Measurements from ENCODE around the gene TMC8. TPM values are rescaled to one million over a fixed set of nuclear protein-coding genes. Genes with fewer than 3 reads are reported as not detected.

Gene TMC8
- total RNA-seq, 1 donor from 2014 or later: 0.40 TPM

DNA sequence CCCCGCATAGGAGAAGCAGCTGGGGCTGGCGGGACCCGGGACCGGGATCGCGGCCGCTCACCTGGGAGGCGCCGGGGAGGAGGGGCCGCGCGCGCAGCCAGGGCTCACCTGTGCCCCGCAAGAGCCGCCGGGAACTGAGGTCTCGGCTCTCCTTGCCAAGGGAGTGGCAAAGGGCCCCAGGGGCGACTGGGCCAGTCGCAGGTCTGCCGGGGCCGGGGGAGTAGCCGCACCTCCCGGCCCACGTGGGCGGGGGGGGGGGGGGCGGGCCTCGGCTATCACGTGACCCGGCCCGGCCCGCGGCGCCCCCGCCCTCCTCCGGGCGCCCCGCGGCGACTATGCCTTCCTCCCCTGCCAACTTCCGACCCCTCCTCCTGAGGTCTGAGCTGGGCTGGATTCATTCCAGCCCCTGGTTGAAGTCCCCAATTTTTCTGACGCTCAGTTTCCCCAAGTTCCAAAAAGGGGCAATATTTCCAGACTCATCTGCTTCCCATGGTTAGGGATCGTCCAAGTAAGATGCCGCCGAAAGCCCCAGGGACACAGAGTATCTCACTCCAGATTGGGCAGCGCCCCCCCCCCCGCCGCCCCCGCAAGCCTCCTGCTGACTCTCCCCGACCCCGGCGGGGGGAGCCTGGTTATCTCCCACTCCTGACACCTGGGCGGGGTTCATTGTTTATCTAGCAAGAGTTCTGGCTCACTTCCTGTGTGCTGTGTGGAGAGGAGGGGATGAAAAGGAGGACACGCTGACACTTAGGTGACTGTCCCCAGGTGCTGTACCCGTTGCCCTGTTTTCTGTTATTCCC lies 1.8 kb upstream of the TMC8 start, which contains the start of gene TMC6:
TSS of gene TMC6 (minus strand) at position 205 of the 800 bp plus-strand sequence. CDS start 1,923 bp downstream, outside the sequence.
- TF ChIP-seq, protein P1, sequence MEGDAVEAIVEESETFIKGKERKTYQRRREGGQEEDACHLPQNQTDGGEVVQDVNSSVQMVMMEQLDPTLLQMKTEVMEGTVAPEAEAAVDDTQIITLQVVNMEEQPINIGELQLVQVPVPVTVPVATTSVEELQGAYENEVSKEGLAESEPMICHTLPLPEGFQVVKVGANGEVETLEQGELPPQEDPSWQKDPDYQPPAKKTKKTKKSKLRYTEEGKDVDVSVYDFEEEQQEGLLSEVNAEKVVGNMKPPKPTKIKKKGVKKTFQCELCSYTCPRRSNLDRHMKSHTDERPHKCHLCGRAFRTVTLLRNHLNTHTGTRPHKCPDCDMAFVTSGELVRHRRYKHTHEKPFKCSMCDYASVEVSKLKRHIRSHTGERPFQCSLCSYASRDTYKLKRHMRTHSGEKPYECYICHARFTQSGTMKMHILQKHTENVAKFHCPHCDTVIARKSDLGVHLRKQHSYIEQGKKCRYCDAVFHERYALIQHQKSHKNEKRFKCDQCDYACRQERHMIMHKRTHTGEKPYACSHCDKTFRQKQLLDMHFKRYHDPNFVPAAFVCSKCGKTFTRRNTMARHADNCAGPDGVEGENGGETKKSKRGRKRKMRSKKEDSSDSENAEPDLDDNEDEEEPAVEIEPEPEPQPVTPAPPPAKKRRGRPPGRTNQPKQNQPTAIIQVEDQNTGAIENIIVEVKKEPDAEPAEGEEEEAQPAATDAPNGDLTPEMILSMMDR (IDR thresholded peaks at IDR 0.05): no peak
- DNase-seq (ENCODE audit: low spot score): no peak
- H3K4me1 Mint-ChIP-seq (ENCODE audit: low read depth): peaks cover 12% of the 10 kb centered on the region
- no peaks in the 10 kb centered on the region for H3K27me3 Mint-ChIP-seq (ENCODE audit: low read depth)
- peaks cover under 1% of the 10 kb centered on the region for H3K36me3 Mint-ChIP-seq (ENCODE audit: low read depth)
- H3K9me3 Mint-ChIP-seq (ENCODE audit: low read depth): no peaks in the 10 kb centered on the region
- peak within 1 kb of the TSS; percentile 36 for H3K27ac Mint-ChIP-seq (ENCODE audit: unreplicated experiment)
- H3K4me3 Mint-ChIP-seq (ENCODE audit: unreplicated experiment): peak within 1 kb of the TSS; percentile 78

DNA sequence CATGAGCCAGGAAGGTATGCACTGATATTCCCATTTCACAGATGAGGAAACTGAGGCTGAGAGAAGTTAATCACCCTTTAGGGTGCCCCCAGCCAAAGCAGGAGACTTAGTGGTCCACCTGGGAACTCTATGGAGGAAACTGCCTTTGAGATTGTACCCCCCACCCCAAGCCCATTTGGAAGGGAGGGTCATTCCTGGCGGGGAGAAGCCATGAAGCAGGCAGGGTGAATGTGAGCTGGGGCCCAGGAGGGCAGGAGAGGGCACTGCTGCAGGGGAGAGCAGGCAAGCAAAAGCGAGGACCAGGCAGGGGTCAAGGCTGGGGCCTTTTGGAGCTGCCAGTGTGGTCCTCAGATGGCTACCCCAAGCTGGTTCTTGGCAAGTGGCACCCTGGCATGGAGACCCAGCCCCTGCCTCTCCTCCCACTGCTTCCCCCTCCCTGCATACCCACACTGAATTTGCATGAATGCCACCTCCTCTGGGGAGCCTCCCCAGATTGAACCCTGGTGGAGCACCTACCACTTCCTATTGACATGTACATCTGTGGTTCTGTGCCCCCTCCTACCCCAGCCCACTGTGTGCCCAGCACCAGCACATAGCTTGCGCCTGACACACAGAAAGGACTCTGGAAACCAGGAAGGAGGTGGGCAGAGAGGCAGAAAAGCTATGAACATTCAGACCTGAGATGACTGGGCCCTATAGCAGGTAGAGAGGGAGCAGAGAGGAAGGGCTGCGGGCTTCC lies 1.1 kb upstream of the TMC8 start:
- Mint-ChIP-seq H3K9me3 (ENCODE audit: low read depth) (no peaks in the 10 kb centered on the region), H3K27ac (ENCODE audit: unreplicated experiment) (no peak overlapping the region)

DNA sequence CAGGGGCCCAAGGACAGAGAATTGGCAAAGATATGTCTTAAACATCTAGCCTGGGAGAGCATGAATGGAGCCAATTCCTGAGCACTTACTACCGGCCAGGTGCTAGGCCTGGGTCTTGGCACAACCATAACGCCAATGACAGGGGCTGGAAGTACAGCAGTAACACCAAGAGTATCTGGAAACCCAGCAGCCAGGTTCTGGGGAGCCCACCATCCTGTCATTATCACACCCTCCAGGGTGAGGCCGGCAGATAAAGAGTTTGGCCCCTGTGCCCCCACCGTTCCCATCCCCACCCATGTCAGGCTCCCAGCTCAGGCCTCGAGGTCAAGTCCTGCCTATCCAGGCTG lies 508 bp upstream of the TMC8 start:
- no peak overlapping the region for H3K4me3 Mint-ChIP-seq (ENCODE audit: unreplicated experiment)
- no peak overlapping the region for H3K27ac Mint-ChIP-seq (ENCODE audit: unreplicated experiment)
- DNase-seq (ENCODE audit: low spot score): no peak
- TF ChIP-seq, protein P1 (IDR thresholded peaks at IDR 0.05): no peak
- H3K27me3 Mint-ChIP-seq (ENCODE audit: low read depth): peaks cover 2% of the 10 kb centered on the region
- no peaks in the 10 kb centered on the region for H3K36me3 Mint-ChIP-seq (ENCODE audit: low read depth)
- peaks cover 12% of the 10 kb centered on the region for H3K4me1 Mint-ChIP-seq (ENCODE audit: low read depth)
- H3K9me3 Mint-ChIP-seq (ENCODE audit: low read depth): no peaks in the 10 kb centered on the region

More for the DNA sequence above, 1.1 kb upstream of the TMC8 start:
- Mint-ChIP-seq H3K4me3 (ENCODE audit: unreplicated experiment) (peak overlapping the region; percentile 78), H3K4me1 (ENCODE audit: low read depth) (peaks cover 12% of the 10 kb centered on the region), H3K27me3 (ENCODE audit: low read depth) (peaks cover 2% of the 10 kb centered on the region), H3K36me3 (ENCODE audit: low read depth) (no peaks in the 10 kb centered on the region)
- DNase-seq (ENCODE audit: low spot score): no peak
- TF ChIP-seq, protein P1 (IDR thresholded peaks at IDR 0.05): no peak

DNA sequence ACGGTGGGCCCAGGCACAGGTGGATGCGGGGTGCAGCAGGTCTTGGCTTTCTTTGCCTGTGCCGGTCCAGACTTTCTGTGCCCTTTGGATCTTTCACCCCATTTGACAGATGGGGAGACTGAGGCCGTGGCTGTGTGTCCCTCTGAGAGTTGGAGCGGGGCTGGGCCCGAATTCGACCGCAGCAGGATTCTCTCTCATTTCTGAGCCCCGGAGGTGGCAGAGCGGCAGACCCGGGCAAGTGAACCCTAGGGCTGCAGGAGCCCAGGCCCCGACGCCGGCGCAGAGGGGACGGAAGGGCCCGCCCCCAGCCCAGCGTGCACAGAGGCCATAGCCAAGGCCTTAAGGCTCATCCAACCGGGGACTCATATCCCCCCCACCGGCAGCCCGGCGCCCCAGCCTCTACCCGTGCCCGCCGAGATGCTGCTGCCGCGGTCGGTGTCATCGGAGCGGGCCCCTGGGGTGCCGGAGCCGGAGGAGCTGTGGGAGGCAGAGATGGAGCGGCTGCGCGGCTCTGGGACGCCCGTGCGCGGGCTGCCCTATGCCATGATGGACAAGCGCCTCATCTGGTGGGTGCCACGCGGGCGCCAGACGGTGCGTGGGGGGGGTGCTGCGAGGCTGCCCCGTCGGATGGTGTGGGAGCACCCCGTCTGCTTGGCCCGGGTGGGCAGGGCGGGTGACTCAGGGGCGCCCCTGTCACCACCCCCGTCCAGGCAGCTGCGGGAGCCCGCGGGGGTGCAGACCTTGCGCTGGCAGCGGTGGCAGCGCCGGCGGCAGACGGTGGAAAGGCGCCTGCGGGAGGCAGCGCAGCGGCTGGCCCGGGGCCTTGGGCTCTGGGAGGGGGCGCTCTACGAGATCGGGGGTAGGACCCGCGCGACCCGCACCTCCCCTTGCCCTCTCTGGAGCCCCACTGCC lies 857 bp downstream of the TMC8 start:
- peaks cover 2% of the 10 kb centered on the region for H3K27me3 Mint-ChIP-seq (ENCODE audit: low read depth)
- DNase-seq (ENCODE audit: low spot score): peak; percentile 82
- H3K27ac Mint-ChIP-seq (ENCODE audit: unreplicated experiment): no peak overlapping the region
- H3K4me1 Mint-ChIP-seq (ENCODE audit: low read depth): peaks cover 12% of the 10 kb centered on the region
- H3K4me3 Mint-ChIP-seq (ENCODE audit: unreplicated experiment): no peak overlapping the region
- no peaks in the 10 kb centered on the region for H3K9me3 Mint-ChIP-seq (ENCODE audit: low read depth)
- TF ChIP-seq, protein P1 (IDR thresholded peaks at IDR 0.05): no peak
- H3K36me3 Mint-ChIP-seq (ENCODE audit: low read depth): no peaks in the 10 kb centered on the region

Measured in chondrocyte (in vitro differentiated cells).